HG02970 (cell line): ENCODE measurements around the gene CCDC188.

Experiments used
- ATAC-seq: cut with Tn5 transposase; IDR thresholded peaks from one replicate; pipeline ENCODE4 v1.9.1; 2021; ENCODE audit warnings: mild to moderate bottlenecking, moderate library complexity, moderate number of reproducible peaks; ENCODE audit not compliant: unreplicated experiment, low FRiP score

CCDC188 gene

GRCh38 chr22:20186183-20186870, 35.5 kb upstream of the CCDC188 start:
- no peak for ATAC-seq

- no peak for ATAC-seq
These were observed 34.9 kb upstream of the CCDC188 start for GRCh38 chr22:20185750-20186149.

- ATAC-seq: no peak
These were observed 33.8 kb upstream of the CCDC188 start for GRCh38 chr22:20184501-20185165.

GRCh38 chr22:20183823-20184222, 33.0 kb upstream of the CCDC188 start:
- no peak for ATAC-seq

GRCh38 chr22:20183101-20183500, 32.2 kb upstream of the CCDC188 start:
- ATAC-seq: no peak

GRCh38 chr22:20182365-20182764, 31.5 kb upstream of the CCDC188 start:
- ATAC-seq: no peak

- no peak for ATAC-seq
These were observed 31.0 kb upstream of the CCDC188 start for GRCh38 chr22:20181884-20182236.

- no peak for ATAC-seq
These were observed 30.5 kb upstream of the CCDC188 start for GRCh38 chr22:20181194-20181883.

- ATAC-seq: no peak
These were observed 29.8 kb upstream of the CCDC188 start for GRCh38 chr22:20180640-20181039.

- no peak for ATAC-seq
These were observed 29.4 kb upstream of the CCDC188 start for GRCh38 chr22:20180245-20180630.

GRCh38 chr22:20179455-20180244, 28.8 kb upstream of the CCDC188 start:
- no peak for ATAC-seq

- no peak for ATAC-seq
These were observed 28.0 kb upstream of the CCDC188 start for GRCh38 chr22:20178915-20179227.

GRCh38 chr22:20178075-20178914, 27.4 kb upstream of the CCDC188 start:
- no peak for ATAC-seq

- no peak for ATAC-seq
These were observed 26.5 kb upstream of the CCDC188 start for GRCh38 chr22:20177217-20177911.

GRCh38 chr22:20176421-20177085, 25.7 kb upstream of the CCDC188 start:
- ATAC-seq: no peak

GRCh38 chr22:20175597-20175900, 24.7 kb upstream of the CCDC188 start:
- ATAC-seq: no peak

- no peak for ATAC-seq
These were observed 24.1 kb upstream of the CCDC188 start for GRCh38 chr22:20174785-20175596.

- ATAC-seq: no peak
These were observed 22.9 kb upstream of the CCDC188 start for GRCh38 chr22:20173772-20174171.

GRCh38 chr22:20173246-20173645, 22.4 kb upstream of the CCDC188 start:
- ATAC-seq: no peak
